Activated CD8-positive, alpha-beta memory T cell treated with anti-CD3 and anti-CD28 coated beads, Interleukin-2, amount 50 U/mL, for 24 hours (primary cell): Measurements from ENCODE around the gene CCDC171.
A peak's percentile ranks its signal among the peaks of the same experiment; 100 is the strongest.
"Not testable (repeated sequence)": the region's sequence is repeated elsewhere in the genome, so short reads cannot be mapped to it uniquely, and the experiment has no call there.

Experiments
- DNase-seq: peaks from one replicate; pipeline ENCODE4 v3.0.0-alpha.2; 2020; ENCODE audit errors: extremely low read depth

The CCDC171 gene

DNA sequence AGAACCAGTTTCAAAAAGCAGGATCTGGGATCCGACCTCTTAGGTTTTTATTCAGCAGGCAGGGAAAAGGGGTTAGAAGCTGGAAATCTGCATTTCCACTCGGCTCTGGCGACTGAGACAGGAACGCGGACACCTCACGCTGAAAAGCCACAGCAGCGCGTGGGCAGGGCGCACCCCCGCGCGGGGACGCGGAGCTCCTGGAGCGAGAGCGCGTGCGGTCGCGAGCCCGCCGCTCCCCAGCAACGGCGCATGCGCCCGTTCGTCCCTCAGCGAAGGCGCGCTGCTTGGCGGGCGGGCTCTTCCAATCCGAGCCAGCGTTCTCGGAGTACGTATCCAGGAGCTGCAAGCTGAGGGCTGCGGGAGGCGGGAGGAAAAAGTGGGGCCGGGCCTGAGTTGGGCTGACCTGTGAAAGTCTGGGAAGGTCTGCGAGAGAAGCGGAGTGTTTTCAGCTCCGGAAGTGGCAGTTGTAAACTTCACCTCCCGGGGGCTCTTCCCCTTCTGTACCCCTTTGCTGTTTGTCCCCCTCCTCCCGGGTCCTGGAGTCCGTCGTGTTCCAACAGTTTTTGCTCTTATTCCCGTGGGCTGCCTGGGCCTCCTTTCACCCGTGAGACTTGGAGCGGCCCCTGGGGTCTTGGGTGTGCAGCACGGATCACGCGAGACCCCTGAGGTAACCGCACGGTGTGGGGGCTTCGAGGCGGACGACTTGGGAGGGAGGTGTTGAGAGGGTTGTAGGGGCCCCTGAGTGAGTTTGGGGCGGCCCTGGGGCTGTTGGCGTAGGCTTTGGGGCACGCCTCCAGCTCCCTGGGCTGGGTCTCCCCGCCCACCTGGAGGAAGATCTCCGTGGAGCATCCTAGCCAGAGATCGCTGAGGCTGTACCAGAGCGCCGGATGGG, at the start of gene CCDC171:
Gene CCDC171 (plus strand): TSS at position 408 of the 892 bp plus-strand sequence. CDS start 11,046 bp downstream, outside the sequence.
- peak; percentile 52 for DNase-seq

DNA sequence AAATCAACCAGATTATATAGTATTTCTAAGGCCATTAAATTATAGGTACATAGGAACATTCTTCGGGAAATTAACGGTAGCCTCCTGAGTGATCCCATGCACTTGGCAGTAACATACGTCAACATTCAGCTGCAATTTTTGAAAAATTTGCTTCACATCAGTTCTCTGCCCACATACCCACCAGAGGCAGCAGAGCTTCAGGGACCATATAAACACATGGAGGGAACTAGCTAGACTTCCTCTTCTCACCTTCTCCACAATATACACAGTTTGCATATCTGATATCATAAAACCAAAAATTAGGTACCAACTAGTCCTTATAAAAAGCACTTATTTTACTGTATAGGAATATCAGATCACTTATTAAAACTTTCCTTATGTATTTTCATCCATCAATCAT, 46.9 kb upstream of the CCDC171 start:
- DNase-seq, result no peak

DNA sequence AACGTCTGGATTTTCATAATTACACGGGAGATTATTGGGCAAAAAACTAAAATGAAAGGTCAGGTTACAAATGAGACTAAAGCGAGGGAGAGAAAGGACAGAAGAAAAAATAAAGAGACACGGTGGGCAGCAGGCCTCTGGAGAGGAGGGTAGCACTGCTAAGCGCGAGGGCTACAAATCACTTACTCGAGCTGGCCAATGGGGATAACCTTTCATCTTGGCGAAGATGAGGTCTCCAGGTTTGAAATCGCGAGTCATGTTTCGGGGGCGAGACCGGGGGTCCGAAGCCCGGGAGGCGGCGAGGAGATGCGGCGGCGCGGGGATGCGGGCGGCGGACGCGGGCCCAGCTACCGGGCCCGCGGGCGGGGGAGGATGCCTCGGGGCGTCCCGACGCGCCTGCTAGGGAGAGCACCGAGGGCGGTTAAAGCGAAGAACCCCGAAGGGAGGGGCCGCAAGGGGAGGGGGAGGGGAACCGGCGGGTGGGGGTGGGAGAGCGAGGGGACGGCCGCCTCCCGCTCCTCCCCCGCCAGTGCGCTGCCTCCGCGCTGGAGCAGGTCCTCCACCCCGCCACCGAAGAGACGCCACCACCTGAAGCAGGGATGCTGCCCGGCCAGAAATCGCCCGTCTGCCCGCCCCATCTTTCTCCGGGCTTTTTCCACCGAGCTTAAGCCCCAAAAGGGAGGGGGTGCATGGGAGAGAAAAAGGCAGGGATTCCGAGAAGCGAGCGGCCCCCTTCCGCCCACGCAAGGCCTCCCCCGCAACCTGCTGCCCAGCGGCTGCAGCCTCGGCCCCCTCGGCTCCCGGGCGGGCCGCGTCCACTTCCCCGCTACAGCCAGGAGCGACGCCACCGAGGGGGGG, 42.7 kb upstream of the CCDC171 start:
- peak; percentile 2 for DNase-seq

DNA sequence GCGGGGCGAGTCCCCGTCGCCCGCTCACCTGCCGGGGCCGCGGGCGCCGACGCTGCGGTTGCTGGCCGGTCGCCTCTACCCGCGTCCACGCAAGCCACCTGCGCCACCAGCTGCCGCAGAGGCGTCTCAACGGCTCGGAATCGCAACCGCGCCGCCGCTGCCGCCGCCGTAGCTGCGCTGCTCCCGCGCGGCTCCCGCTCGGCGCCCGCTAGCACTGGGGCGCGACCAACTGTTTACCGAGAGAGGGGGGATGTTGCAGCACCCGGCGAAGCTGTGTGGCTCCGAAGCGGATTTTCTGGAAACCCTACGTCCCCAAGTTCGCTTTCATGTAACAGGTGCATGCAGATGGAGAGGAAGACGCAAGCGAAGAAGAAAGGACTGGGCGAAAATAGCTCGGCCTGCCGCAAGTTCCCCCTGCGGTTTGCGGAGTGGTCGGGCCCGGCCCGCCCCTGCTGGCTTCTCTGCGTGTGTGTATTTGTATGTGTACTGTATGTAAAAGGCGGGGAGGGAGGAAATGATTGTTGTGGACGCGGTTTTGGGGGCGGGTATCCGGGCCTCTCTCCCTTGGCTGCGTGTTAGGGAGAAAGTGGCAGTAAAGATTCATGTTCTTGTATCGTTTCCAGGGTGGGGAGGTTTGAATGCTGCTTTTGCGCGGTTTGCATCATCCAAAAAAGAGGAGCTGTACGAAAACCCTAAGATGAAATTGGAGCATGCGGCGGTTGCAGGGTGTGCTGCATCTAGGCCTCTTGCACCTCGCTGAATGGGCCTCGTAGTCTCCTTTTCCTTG, 41.9 kb upstream of the CCDC171 start, which contains the start of gene PSIP1:
Gene PSIP1 (minus strand): TSS at position 182 of the 787 bp plus-strand sequence. CDS start 782 bp downstream, outside the sequence.
- DNase-seq, result peak; percentile 76

DNA sequence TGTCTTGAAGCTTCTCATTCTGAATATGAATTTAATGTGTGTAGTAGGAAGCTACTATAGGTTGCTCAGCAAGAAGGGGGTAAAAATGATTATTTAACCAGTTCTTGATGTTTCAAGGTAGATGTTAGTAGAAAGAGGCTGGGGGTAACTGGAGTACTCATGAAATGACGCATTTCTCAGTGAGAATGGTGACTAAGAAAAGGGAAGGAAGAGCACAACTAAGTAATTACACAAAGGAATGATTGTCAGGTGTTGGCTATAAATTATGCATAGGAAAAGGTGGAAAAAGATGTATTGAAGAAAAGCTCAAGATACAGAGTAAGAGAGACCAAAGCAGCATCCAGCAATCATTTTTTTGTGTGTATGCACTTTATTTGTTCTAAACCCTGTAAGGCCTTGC, 40.6 kb upstream of the CCDC171 start:
- no peak for DNase-seq

DNA sequence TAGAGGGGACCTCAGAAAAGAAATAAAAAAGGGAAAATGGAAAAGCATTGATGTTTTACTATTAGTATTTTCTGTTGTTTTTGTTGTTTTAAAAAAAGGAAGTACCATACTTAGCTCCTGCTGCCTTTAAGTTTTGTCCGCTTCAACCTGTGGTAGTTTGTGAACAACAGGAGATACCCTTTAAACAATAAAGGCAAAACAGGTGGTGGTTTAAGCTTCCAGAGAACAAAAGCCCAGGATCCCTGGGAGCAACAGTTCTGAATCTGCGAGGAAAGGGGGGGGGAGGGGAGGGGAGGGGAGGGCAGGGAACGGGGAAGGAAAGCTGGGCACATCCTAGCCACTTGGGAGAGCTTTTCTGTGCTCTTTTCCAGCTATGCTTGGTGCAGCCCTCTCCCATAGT, 40.0 kb upstream of the CCDC171 start:
- no peak for DNase-seq

DNA sequence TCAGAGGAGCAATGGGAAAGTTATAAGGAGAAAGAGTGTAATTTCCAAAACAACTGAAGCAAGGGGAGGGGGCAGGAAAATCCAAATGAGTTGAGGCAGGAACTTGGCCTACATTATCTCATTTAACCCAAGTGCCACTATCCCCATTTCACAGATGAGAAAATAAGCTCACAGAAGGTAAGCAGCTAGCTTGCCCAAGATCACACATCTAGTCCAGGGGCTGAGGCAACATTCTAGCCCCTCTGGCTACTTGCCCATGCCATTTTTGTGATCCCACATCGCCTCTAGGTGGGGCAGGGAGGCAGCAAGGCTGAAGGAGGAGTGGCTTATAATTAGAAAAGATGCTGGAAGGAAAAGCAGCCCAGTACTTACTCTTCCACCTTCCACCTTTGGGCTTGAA, 39.5 kb upstream of the CCDC171 start:
- no peak for DNase-seq

DNA sequence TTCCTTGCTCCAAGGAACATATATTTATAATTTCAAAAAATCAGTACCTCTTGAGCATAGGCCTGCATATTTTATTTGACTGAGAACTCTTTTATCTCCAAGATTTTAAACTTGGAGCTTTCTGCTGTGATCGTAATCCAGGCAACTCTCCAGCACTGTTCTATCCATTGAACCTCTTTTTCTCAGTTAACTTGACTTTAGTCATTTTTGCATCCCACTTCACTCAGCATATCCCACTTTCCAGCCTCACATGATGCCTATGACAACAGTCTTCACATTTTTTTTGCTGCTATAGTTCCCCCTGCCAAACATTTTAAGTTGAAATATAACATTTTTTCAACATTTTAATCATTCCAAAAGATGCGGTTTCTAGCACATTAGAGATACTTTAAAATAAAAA, 33.0 kb upstream of the CCDC171 start:
- no peak for DNase-seq

DNA sequence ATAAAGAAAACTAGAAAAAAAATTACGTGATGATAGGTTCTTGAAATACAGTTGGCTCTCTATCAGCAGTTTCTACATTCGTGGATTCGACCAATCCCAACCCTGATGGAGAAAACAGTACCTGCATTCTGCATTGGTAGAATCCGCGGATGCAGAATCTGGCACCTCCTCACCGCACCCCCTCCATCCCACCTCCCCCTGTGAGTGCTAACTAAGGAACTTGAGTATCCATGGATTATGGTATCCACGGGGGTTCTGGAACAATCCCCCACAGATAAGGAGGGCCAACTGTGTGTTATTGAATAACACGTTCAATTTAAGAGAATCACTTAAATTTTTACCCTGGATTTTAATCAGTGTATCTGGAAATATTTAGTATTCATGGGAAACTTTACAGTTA, 31.6 kb upstream of the CCDC171 start:
- no peak for DNase-seq

DNA sequence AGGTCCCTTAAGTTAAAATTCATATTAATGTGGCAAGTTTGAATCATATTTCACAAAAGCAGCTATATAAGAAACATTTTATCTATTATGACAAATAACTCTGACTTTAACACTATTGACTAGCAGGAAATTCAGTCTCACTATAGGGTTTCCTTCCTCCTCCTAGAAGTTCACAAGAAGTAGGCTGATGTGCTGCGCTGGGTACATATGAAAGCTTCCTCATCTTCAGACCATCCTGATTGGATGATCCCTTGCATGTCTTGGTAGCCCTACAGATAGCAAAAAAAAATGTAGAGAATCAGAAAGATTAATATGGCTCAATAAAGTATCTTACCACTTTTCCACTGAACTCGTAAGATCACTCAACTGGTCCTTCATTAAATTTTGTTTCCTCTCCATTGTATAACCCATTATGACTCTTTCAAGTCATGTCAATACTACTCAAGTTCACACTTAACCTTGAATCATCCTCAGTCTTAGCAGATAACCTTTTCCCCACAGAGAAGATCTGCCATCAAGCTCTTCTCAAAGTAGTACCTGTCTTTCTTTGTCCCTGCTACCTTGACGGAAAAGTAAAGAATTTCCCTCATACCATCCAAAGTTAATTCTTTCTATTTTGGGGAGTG, 30.6 kb upstream of the CCDC171 start:
- no peak for DNase-seq

DNA sequence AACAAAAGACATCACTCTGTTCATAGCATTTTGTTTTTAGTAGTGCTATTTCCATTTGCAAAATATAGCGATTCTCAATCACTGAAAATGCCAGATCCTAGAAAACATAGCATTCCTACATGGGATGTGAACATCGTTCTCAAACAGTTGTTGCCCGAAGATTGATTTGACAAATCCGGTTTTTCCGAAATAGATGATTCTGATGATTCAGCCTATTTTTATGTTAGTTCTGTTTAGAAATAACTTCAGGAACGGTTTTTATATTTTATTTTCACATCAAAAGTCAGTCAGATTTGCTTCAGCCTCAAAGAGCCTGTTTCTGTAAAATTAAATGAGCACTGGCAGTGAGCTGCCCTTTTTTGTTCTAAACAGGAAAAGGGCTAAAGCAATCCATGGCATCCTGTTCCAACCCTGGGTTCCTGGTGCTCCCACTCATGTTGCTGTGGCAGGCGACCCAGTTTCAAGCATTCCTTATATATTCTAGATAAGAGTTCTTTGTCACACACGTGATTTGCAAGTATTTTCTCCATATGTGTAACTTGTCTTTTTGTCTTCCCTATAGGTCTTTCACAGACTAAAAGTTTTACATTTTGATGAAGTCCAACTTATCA, 27.9 kb upstream of the CCDC171 start:
- no peak for DNase-seq

DNA sequence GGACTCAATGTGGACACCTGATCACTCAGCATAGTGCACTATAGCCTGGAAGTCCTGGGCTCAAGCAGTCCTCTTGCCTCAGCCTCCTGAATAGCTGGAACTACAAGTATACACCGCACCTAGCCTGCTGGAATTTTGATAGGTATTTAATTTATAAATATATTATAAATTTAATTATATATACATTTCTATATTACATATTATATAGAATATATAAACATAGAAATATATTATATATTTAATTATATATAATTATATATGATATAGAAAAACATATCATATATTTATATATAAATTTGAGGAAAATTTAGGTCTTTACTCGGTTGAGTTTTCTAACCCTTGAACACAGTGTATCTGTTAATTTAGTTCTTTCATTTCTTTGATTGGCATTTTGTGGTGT, 26.9 kb upstream of the CCDC171 start:
- no peak for DNase-seq

DNA sequence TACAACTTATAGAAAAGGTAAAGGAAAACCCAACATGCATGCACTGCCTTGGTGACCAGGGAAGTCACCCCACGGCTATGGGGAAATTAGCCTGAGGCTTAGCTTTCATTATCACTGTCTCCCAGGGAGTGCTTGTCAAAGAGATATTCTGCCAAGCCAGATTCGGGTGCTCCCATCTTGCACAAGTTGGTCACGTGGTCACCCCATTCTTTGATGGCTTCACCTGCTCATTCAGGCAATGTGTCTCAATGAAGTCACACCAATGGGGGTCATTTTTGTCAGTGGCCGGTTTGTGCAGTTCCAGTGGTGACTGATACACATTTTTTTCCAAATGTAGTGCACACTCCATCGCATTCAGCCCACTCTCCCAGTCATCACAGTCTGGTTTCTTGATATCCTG, 25.8 kb upstream of the CCDC171 start:
- not testable (repeated sequence) for DNase-seq

DNA sequence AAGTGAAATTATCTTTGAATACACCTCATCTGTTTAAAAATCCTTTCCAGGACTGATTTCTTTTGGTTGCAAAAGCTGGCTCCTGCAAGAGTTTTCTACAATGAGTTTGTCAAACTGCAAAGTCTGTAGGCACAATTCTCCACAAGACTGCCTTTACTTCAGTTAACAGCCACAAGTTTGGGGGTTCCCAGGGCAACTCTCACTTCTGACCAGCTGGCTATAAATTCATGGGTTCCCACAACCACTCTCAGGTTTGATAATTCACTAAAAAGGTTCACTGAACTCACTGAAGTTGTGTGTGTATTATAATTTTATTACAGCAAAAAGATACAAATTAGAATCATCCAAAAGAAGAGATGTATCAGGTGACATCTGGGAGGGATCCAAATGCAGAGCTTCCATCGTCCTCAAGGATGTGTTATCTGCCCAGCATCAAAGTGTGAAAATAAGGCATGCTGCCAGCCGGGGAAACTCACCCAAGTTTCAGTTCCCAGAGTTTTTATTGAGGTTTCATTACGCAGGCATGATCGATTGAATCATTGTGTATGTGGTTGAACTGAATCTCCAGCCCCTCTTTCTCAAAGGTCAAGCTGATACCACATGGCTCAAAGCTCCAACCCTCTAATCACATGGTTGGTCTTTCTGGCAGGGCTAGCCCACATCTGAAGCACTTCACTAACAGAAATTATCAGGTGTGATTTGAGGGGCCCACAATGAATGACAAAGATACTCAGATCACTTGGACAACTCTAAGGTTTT, 23.1 kb upstream of the CCDC171 start:
- no peak for DNase-seq

DNA sequence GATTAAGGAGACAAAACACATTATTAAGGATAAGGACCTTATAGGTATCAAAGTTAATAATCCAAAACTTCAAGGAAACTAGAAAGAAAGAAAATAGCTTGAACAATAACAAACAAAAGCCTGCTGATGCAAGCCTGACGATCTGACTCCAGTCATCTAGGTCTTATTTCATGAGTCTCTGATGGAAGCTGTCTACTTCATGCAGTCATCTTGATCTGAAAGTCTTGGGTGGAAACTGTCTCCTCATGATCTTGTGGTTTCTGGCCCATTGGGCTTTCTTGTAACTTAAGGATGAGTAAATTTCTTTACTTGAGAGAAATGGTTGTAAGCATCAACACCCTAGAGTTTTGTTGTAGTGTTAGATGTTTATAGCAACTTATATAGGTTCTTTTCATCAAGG, 21.5 kb upstream of the CCDC171 start:
- no peak for DNase-seq

DNA sequence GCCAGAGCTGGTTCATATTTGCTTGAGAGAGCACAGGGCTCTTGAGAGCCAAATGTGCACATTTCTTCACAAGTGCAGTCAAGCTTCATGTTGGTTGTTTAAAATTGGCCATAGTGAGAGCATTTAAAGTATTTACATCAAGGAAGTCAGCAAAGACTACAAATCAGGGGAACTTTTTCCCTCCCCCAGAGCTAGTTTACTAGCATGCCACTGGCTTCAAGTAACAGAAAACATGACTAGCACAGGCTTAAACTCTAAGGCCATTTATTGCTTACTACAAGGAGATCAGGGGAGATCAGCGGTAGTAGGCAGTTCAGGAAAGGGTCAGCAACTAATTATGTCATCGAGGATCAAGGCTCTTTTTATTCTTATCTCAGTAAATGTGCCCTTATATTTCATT, 11.0 kb upstream of the CCDC171 start:
- no peak for DNase-seq

DNA sequence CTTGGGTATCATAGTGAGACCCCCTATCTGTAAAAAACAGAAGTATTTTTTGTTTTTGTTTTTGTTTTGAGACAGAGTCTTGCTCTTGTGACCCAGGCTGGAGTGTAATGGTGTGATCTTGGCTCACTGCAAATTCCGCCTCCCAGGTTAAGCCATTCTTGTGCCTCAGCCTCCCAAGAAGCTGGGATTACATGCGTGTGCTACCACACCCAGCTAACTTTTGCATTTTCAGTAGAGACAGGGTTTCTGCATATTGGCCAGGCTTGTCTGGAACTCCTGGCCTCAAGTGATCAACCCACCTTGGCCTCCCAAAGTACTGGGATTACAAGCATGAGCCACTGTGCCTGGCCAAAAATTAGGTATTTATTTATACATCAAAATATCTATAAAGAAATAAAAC, 10.2 kb upstream of the CCDC171 start:
- no peak for DNase-seq

DNA sequence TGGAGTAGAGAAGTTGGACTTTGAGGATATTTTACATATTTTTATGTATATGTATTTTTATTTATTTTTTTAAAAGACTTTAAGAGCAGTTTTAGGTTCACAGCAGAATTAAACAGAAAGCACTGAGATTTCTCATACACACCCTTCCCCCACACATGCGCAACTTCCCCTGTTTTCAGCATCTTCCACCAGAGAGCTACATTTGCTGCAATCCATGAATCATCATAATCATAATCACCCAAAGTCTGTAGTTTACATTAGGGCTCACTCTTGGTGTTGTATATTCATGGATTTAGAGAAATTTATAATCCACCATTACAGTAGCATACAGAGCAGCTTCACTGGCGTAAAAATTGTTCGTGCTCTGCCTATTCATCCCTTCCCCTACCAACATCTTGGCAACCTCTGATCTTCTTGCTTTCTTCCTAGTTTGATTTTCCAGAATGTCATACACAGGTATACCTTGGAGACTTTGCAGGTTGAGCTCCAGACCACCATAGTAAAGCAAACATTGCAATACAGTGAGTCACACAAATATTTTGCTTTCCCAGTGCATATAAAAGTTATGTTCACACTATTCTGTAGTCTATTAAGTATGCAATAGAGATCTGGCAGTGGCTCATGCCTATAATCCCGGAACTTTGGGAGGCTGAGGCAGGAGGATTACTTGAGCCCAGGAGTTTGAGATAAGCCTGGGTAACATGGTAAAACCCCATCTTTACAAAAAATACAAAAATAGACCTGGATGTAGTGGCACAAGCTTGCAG, 9.6 kb upstream of the CCDC171 start:
- no peak for DNase-seq

DNA sequence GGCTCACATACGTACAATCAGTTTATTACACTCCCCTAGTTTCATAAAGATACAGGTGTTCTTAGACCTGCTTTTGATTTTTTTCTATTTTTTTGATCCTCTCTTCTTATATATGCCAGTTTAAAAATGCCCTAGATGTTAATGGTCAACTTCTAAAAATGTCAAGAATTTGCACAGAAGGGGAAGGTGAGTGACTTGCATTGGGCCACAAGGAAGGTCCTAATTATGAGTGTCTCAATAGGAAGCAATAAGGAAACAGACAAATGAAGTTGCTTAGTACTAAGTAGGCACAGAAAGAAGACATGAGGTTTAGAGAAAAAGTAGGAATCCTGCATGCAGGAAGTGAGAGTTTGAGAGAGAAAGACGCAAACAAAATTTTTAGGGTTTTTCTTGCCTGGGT, 3.2 kb upstream of the CCDC171 start:
- no peak for DNase-seq

DNA sequence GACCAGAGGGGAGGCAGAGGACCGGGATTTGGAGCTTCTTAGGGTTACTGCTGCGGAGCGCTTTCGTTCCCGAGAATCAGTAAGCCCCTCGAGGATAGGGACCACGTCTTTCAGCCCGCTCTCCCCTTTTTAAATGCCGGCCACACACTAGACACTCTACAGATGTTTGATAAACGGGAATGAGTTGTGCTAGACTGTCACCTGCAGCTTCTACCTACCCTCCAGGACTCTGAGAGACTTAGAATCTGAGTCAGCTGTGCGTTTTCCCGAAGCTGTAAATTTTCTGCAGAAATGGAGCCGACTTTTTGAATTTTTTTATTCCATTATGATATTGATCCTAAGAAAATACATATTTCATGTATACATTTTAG, 670 bp downstream of the CCDC171 start:
- no peak for DNase-seq
